SK-N-DZ (cell line): Measurements from ENCODE around the gene IFT74.
A peak's percentile ranks its signal among the peaks of the same experiment; 100 is the strongest.

Source experiments
- DNase-seq: peaks from one replicate; pipeline ENCODE4 v3.0.0-alpha.2; 2015; ENCODE audit warnings: low spot score

IFT74 gene

DNA sequence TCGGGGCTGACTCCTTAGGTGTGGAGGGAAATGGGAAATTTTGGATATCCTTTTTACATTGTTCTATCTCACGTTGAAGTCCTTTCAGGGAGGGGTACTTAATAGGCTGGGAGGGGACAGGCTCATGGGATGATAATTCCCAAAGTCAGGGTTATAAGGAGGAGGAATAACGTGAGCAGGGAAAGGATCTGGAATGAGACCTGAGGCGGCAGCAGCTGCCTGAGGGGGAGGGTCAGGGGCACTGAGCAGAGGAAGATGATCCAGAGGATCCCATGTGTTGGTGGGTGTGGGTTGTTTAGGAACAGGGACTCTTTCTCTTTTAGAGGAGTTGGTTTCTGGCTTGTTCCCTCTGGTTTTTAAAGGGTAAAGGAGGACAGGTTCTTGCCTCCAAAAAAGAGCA lies 18.7 kb downstream of the IFT74 start:
- DNase-seq = no peak

- DNase-seq = peak; percentile 1
These were observed 19.8 kb downstream of the IFT74 start for GRCh38 chr9:26975728-26976707.

- no peak for DNase-seq
These were observed 27.1 kb downstream of the IFT74 start for GRCh38 chr9:26983340-26983739.

- no peak for DNase-seq
These were observed 39.6 kb downstream of the IFT74 start for GRCh38 chr9:26995810-26996209.

DNA sequence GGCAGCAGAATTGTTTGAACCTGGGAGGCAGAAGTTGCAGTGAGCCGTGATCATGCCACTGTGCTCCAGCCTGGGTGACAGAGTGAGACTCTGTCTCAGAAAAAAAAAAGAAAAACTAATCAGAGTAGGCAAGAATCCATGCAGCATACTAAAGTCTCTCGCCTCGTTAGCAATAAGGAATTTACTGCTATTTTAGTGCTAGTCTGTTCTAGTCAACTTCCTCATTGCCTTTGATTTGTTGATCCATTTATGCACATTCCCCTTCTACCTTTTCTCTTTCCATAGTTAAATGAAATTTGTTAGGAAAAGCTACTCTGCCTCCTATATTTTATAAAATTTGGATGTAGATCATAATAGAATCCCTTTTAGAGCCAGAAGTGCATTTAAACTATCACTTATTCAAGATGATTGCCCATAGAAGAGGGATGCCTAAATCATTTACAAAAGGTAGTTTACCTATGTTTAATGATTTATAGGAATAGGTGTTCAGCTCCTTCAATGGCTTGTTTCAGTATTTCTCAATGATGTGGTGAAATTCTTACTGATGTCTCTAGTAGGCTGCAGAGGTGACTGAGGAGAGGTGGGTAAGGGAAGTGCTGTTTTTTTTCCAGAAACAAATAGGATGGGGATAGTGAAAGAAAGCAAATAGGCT lies 47.3 kb downstream of the IFT74 start:
- no peak for DNase-seq

DNA sequence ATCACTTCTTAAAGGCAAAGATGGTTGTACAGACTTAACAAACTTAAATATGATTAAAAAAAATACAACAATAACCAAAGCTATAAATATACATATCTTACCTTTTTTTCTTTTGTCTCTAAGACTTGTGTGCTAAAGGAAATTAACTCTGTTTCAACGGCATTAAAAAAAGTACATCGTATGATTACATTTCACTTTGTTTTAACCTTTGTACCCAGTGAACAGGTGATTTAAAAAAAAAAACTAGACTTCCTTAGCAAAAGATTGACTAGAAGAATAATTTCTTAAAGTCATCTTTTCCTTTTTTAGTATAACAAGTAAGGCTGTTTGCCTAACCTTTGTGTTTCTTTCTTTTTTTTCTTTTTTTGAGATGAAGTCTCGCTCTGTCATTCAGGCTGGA lies 49.3 kb downstream of the IFT74 start, which contains the start of gene LRRC19:
Gene LRRC19, minus strand, starts transcription at position 182 of the 400 bp plus-strand sequence. CDS start 5,978 bp downstream, outside the sequence.
- no peak for DNase-seq

DNA sequence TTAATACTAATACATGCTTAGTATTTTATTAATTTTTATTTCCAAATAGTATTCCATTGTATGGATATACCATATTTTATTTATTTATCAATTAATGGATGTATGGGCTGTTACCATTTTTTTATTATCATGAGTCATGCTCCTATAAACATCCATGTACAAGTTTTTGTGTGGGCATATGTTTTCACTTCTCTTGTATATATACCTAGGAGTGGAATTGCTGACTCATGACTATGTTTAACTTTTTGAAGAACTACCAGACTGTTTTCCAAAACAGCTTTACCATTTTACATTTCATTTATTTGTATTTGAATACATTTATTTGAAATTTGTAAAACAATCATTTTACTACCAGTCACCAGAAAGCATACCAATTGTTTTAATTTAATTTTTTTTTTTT lies 63.4 kb downstream of the IFT74 start:
- no peak for DNase-seq

DNA sequence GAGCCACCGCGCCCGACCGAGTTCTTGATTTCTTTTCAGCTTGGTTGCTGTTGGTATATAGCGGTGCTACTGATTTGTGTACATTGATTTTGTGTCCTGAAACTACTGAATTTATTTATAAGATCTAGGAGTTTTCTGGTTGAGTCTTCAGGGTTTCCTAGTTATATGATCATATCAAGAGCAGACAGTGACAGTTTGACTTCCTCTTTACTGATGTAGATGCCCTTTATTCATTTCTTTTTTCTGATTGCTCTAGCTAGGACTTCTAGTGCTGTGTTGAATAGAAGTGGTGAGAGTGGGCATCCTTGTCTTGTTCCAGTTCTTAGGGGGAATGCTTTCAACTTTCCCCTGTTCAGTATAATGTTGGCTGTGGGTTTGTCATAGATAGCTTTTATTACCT lies 66.7 kb downstream of the IFT74 start:
- DNase-seq = no peak

DNA sequence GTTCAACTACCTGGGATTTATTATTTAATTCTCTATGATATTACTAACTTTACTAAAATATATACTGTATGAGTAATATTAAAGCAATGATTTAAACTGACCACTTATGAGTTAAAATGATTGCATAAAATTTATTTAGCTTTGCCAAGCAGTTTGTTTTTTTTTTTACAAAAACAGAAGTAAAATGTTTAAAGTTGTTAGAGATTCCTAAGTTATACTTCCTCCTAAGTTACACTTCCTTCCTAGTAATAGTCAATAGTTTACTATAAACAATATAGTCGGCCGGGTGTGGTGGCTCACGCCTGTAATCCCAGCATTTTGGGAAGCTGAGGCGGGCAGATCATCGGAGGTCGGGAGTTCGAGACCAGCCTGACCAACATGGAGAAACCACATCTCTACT lies 73.0 kb downstream of the IFT74 start:
- no peak for DNase-seq

DNA sequence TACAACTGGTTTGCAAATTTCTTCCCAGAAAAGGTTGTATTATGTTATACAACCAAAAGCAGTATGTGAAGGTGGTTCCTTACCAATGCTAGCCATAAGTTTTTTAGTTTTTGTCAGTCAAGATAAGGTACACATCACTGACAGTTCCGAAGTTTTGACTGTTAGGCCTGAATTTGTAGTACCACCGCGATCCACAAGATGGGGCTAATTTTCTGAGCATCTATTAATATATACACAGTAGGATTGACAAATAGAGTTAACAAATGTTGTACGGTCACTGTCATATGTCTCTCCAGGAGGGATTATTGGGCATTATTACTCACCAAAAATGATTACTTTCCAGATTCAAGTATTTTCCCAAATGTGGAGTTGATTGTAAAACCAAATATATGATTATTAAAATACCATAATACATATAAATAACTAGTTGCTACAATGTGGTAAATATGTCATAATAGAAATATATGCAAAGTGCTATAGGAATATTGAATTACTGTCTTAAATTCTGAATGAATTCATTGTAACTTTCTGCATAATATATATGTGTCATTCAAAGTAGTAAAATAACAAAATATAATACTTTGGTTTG lies 77.7 kb downstream of the IFT74 start:
- DNase-seq = peak; percentile 2

- no peak for DNase-seq
These were observed 81.3 kb downstream of the IFT74 start for GRCh38 chr9:27037499-27037898.

- DNase-seq = no peak
These were observed 85.5 kb downstream of the IFT74 start for GRCh38 chr9:27041746-27042145.

GRCh38 chr9:27042476-27042875 lies 86.3 kb downstream of the IFT74 start:
- DNase-seq = no peak

DNA sequence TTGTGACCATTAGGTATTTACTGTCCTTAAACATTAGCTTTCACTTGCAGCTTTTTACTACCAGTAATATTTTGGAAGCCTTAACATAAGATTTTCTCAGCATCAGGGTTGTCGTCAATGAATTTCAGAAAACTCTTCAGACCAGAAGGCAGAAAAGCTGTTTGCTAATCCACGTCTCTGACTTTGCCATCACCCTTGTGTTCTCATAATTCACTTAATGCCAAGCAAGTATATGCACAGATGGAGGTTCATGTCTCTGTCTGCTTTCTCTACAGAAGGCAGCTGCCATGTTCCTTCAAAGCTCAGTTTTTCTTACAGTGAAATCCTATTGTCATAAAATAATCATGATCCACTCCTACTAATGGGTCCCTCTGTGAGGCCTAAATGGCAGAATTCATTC lies 87.0 kb downstream of the IFT74 start:
- DNase-seq = no peak

- no peak for DNase-seq
These were observed 90.9 kb downstream of the IFT74 start for GRCh38 chr9:27047136-27047535.

DNA sequence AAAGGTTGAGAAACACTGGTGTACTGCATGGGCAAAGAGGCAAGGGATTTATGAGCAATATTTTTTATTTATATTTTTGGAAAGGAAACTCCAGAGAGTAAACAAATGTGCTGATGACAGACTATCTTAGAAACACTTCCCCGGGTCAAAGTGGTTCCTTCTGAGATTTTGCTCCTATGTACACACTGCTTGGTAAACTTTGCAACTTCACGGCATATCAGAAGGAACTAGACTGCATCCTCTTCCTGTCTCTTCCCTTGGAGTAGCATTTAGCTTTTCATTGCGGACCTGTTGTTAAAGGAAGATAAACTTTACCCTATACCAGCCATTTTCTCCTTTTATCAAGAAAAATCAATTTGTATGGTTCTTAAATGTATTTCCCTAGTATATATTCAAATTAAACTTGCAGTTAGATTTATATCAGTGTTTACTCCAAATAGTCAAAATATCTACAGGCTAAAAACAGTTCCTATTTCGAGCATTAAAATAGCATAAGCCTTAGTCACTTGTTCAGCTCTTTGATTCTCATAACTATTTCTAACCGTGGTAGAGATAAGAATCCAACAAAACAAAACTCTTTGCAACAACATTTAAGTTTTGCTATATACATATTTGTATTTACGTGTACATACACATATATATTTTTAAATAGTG lies 97.3 kb downstream of the IFT74 start:
- DNase-seq = no peak

- no peak for DNase-seq
These were observed 97.9 kb downstream of the IFT74 start for GRCh38 chr9:27054125-27054524.

DNA sequence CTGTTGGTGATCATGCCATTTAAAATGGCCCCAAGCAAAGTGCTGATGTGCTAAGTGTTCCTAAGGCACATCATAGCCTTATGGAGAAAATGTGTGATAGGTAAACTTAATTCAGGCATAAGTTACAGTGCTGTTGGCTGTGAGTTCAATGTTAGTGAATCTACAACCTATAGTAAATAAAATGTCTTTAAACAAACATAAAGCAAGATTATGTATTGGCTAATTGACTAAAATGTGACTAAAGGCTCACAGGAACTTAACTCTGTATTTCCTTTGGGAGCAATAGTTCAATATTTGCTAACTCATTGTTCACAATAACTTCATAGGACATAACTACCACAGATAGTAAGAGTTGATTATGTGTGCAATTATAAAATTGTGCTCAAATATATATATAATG lies 98.6 kb downstream of the IFT74 start:
- no peak for DNase-seq

GRCh38 chr9:27059412-27059811 lies 103.2 kb downstream of the IFT74 start:
- DNase-seq = no peak

- no peak for DNase-seq
These were observed 103.7 kb downstream of the IFT74 start for GRCh38 chr9:27059907-27060306.

- no peak for DNase-seq
These were observed 109.1 kb downstream of the IFT74 start for GRCh38 chr9:27065288-27065687.
